Nephron (organoid): ENCODE results near the gene TCP10L.
A peak's percentile ranks its signal among the peaks of the same experiment; 100 is the strongest.
"Not testable (repeated sequence)": the region's sequence is repeated elsewhere in the genome, so short reads cannot be mapped to it uniquely, and the experiment has no call there.

Experiments
- H3K27ac Mint-ChIP-seq, 3 experiments: 2 replicates each; pipeline ENCODE4 v1.8.0; 2020; ENCODE audit warnings: mixed read lengths in 3 of 3, mild to moderate bottlenecking in 2 of 3, moderate library complexity in 1 of 3
- H3K27me3 Mint-ChIP-seq: 2 replicates; pipeline ENCODE4 v1.8.0; 2021; ENCODE audit warnings: low read depth, mild to moderate bottlenecking, moderate library complexity, mixed read lengths
- H3K36me3 Mint-ChIP-seq: 2 replicates; pipeline ENCODE4 v1.8.0; 2020; ENCODE audit warnings: low read depth, mixed read lengths
- H3K4me1 Mint-ChIP-seq: 2 replicates; pipeline ENCODE4 v1.8.0; 2020; ENCODE audit warnings: mixed read lengths
- H3K4me3 Mint-ChIP-seq, 3 experiments: 2 replicates each; pipeline ENCODE4 v1.8.0; 2020; ENCODE audit warnings: mild to moderate bottlenecking in 3 of 3, mixed read lengths in 3 of 3, moderate library complexity in 2 of 3
- H3K9me3 Mint-ChIP-seq: 2 replicates; pipeline ENCODE4 v1.8.0; 2020; ENCODE audit warnings: mixed read lengths
- TF ChIP-seq, protein P1 (sequence below), 3 experiments: fragments of 200-600 bp; sonication (generic); IDR thresholded peaks; one replicate each; pipeline ENCODE4 v1.5.0; 2021; ENCODE audit warnings: antibody characterized with exemption in 3 of 3; ENCODE audit not compliant: unreplicated experiment in 3 of 3

TCP10L gene

DNA sequence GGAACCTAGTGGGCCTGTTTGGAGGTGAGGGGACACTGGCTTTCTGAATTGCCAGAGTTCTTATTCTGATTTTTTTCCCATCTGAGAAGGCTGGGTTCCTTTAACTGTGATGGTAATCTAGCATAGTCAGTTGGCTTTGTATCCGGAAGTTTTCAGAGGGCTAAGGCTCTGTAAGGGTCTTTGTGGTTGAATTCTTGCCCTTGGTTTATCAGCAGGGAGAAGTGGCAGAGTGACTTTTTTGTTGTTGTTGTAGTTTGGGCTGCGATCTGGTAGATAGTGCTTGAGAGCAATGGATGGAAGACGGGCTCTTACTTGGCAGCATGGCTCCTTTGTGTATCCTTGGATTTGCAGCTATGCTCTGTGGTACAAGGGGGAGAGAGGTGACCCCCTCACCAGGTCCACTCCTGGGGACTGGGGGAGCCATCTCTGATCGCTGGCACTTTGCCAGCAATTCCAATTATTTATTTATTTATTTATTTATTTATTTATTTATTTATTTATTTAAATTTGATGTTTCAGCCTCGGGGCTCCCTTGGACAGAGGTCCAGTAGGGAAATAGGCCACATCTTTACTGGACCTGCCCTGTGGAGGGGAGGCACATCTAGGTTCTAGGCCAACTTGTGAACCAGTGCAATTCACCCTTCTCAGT is 18.5 kb downstream of the TCP10L start:
- Mint-ChIP-seq H3K4me3 (no peak overlapping the region), H3K27ac (no peak overlapping the region), H3K9me3 (peaks cover 24% of the 10 kb centered on the region), H3K27me3 (peaks cover 12% of the 10 kb centered on the region), H3K4me1 (peaks cover 5% of the 10 kb centered on the region), H3K36me3 (peaks cover 18% of the 10 kb centered on the region)
- TF ChIP-seq, protein P1, sequence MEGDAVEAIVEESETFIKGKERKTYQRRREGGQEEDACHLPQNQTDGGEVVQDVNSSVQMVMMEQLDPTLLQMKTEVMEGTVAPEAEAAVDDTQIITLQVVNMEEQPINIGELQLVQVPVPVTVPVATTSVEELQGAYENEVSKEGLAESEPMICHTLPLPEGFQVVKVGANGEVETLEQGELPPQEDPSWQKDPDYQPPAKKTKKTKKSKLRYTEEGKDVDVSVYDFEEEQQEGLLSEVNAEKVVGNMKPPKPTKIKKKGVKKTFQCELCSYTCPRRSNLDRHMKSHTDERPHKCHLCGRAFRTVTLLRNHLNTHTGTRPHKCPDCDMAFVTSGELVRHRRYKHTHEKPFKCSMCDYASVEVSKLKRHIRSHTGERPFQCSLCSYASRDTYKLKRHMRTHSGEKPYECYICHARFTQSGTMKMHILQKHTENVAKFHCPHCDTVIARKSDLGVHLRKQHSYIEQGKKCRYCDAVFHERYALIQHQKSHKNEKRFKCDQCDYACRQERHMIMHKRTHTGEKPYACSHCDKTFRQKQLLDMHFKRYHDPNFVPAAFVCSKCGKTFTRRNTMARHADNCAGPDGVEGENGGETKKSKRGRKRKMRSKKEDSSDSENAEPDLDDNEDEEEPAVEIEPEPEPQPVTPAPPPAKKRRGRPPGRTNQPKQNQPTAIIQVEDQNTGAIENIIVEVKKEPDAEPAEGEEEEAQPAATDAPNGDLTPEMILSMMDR (IDR thresholded peaks at IDR 0.05; ENCODE audit: unreplicated experiment in 3 of 3): no peak

DNA sequence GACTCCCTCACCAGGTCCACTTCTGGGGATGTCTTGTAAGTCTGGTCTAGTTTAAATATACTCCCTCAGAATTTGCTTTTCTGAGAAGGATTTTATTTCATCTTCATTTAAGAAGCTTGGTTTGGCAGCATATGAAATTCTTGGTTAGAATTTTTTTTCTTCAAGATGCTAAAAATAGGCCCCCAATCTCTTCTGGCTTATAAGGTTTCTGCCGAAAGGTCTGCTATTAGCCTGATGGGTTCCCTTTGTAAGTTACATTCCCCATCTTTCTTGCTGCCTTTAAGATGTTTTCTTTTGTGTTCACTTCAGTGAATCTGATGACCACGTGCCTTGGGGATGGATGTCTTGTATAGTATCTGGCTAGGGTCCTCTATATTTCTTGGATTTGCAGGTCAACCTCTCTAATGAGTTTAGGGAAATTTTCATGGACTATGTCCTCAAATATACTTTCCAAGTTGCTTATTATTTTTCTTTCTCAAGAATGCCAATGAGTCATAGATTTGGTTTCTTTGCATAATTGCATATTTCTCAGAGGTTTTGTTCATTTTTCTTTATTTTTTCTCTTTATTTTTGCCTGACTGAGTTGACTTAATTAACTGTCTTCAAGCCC is 19.4 kb downstream of the TCP10L start:
- H3K36me3 Mint-ChIP-seq: peaks cover 18% of the 10 kb centered on the region
- H3K27me3 Mint-ChIP-seq: peaks cover 10% of the 10 kb centered on the region

DNA sequence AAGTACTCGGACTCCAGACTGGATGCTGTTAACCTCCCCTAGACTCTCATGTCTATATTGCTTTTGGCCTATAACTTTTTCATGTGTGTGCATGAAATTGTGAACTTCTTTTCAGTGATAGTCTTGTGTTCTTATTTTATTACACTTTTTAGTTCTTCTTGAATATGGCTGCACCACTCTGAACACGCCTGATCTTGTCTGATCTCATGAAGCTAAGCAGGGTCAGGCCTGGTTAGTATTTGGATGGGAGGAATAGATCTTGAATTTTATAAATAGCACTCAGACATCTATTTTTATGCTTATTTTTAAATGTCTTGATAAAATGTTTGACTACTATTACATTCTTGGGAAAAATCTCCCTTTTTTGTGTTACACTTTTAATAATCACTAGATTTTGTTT is 22.4 kb downstream of the TCP10L start:
- H3K27ac Mint-ChIP-seq: no peak overlapping the region
- H3K4me1 Mint-ChIP-seq: no peaks in the 10 kb centered on the region
- TF ChIP-seq, protein P1 (IDR thresholded peaks at IDR 0.05; ENCODE audit: unreplicated experiment in 3 of 3): no peak
- no peaks in the 10 kb centered on the region for H3K27me3 Mint-ChIP-seq
- H3K4me3 Mint-ChIP-seq: no peak overlapping the region
- peaks cover 18% of the 10 kb centered on the region for H3K36me3 Mint-ChIP-seq
- peaks cover 24% of the 10 kb centered on the region for H3K9me3 Mint-ChIP-seq

More for the DNA sequence above, 19.4 kb downstream of the TCP10L start:
- Mint-ChIP-seq H3K4me3 (no peak overlapping the region), H3K4me1 (peaks cover 5% of the 10 kb centered on the region), H3K27ac (no peak overlapping the region), H3K9me3 (peaks cover 24% of the 10 kb centered on the region)
- TF ChIP-seq, protein P1 (IDR thresholded peaks at IDR 0.05; ENCODE audit: unreplicated experiment in 3 of 3): no peak

DNA sequence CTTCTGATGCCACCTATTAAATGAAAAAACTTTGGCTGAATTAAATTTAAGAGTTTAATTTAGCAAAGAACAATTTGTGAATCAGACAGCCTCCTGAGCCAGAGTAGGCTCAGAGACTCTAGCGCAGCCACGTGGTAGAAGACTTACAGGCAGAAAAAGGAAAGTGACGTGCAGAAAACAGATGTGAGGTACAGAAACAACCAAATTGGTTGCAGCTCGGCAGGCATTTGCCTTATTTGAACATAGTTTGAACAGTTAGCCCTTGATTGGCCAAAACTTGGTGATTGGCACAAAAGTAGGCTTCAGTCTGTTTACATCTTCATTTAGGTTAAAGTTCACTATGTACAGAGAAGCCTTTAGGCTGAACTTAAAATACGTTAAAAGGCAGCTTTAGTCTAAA is 22.9 kb downstream of the TCP10L start:
- Mint-ChIP-seq H3K36me3 (peaks cover 18% of the 10 kb centered on the region), H3K4me1 (no peaks in the 10 kb centered on the region), H3K27ac (no peak overlapping the region), H3K4me3 (no peak overlapping the region), H3K9me3 (peaks cover 24% of the 10 kb centered on the region), H3K27me3 (no peaks in the 10 kb centered on the region)
- TF ChIP-seq, protein P1 (IDR thresholded peaks at IDR 0.05; ENCODE audit: unreplicated experiment in 3 of 3): peak; percentile 30 to 45 (median 32)

DNA sequence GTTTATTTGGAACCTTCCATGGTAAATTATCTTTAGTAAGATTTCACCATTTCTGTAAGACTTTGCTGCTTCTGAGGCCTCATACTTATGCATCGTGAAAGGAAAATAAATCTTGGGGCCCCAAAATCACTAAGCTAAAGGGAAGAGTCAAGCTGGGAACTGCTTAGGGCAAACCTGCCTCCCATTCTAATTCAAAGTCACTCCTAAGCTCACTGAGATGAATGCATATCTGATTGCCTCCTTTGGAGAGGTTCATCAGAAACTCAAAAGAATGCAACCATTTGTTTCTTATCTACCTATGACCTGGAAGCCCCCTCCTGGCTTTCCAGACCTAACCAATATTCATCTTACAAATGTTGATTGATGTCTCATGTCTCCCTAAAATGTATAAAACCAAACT is 23.8 kb downstream of the TCP10L start:
- peaks cover 22% of the 10 kb centered on the region for H3K9me3 Mint-ChIP-seq
- not testable (repeated sequence) for H3K4me3 Mint-ChIP-seq, H3K4me1 Mint-ChIP-seq, H3K27ac Mint-ChIP-seq, H3K27me3 Mint-ChIP-seq
- H3K36me3 Mint-ChIP-seq: peaks cover 13% of the 10 kb centered on the region

DNA sequence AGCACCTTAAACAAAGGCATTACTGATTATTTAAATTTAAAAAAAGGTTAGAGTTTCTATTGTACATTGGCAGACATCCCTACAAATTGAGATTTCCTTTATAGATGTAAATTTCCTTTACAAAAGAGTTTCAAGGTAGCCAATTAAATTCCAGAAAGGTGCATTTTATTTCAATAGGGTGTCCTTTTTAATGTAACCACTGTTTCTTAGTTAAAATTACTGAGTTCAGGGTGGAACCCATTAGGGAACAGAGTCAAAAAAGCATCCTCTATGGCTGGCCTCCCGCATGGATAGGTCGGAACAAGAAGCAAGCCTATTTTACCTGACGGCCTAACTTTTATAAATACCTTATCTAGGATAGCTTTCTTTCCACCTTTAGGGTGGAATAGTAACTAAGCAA is 24.4 kb downstream of the TCP10L start:
- TF ChIP-seq, protein P1 (IDR thresholded peaks at IDR 0.05; ENCODE audit: unreplicated experiment in 3 of 3): no peak
- H3K4me3 Mint-ChIP-seq: no peak overlapping the region
- H3K36me3 Mint-ChIP-seq: peaks cover 10% of the 10 kb centered on the region
- peaks cover 17% of the 10 kb centered on the region for H3K9me3 Mint-ChIP-seq
- H3K27me3 Mint-ChIP-seq: no peaks in the 10 kb centered on the region
- H3K27ac Mint-ChIP-seq: no peak overlapping the region
- H3K4me1 Mint-ChIP-seq: no peaks in the 10 kb centered on the region
